SK-N-SH (cell line): ENCODE data around the gene SECTM1. TPM values are rescaled to one million over a fixed set of nuclear protein-coding genes. Genes with fewer than 3 reads are reported as not detected.

Source experiments
- CTCF ChIA-PET: fragments of 300-600, 350-600 bp; formaldehyde crosslinking; extraction: SDS; loops from one replicate; lab custom pipeline; 2021; lab: Yijun Ruan, JAX
- POLR2A ChIA-PET: fragments of 350-600 bp; sonication (Branson Sonifier 250); formaldehyde crosslinking; extraction: SDS; loops from one replicate; lab custom pipeline; 2020; ENCODE audit warnings: antibody characterized with exemption, inconsistent platforms; lab: Yijun Ruan, JAX
- DNase-seq: peaks from one replicate; pipeline ENCODE4 v3.0.0; 2012
- H2AFZ ChIP-seq: fragments of 200-600 bp; sonication (generic); 2 replicates; pipeline ENCODE4 v1.8.1; 2016; ENCODE audit warnings: antibody characterized with exemption, mild to moderate bottlenecking, low read depth
- H3F3A ChIP-seq: fragments of 200-600 bp; sonication (generic); replicated peaks from 2 replicates; pipeline ENCODE3; 2016; ENCODE audit warnings: antibody characterized with exemption, mild to moderate bottlenecking; ENCODE audit not compliant: insufficient read depth
- H3K27ac ChIP-seq, 2 experiments: fragments of 200-500 bp in 1 of 2; fragments of 200-600 bp in 1 of 2; sonication (Bioruptor generic) in 1 of 2; sonication (generic), shearing (Covaris generic) in 1 of 2; 2 replicates each; pipeline versions ENCODE4 v1.5.1 to v1.6.1; 2014 to 2016; ENCODE audit warnings: low read depth in 2 of 2, inconsistent platforms in 1 of 2, low read length in 1 of 2, mild to moderate bottlenecking in 1 of 2, mixed read lengths in 1 of 2
- H3K27me3 ChIP-seq: fragments of 200-600 bp; sonication (generic), shearing (Covaris generic); 2 replicates; pipeline ENCODE4 v1.6.1; 2016; ENCODE audit warnings: mixed run types; ENCODE audit not compliant: insufficient read depth
- H3K36me3 ChIP-seq, 2 experiments: fragments of 200-500 bp in 1 of 2; fragments of 200-600 bp in 1 of 2; sonication (Bioruptor generic) in 1 of 2; sonication (generic) in 1 of 2; replicated peaks in 1 of 2; 2 replicates each; pipeline versions ENCODE3 to v1.5.1; 2014 to 2016; ENCODE audit warnings: low read length in 1 of 2, mild to moderate bottlenecking in 1 of 2; ENCODE audit not compliant: insufficient read depth in 2 of 2, control insufficient read depth in 1 of 2
- H3K4me1 ChIP-seq, 2 experiments: fragments of 200-500 bp in 1 of 2; fragments of 200-600 bp in 1 of 2; sonication (Bioruptor generic) in 1 of 2; sonication (generic), shearing (Covaris generic) in 1 of 2; 2 replicates each; pipeline versions ENCODE4 v1.5.1 to v1.6.1; 2014 to 2016; ENCODE audit warnings: low read depth in 1 of 2, low read length in 1 of 2, mixed run types in 1 of 2; ENCODE audit not compliant: insufficient read depth in 2 of 2, control insufficient read depth in 1 of 2
- H3K4me2 ChIP-seq: fragments of 200-600 bp; sonication (generic), shearing (Covaris generic); 2 replicates; pipeline ENCODE4 v1.6.1; 2017; ENCODE audit warnings: mixed run types
- H3K4me3 ChIP-seq, 2 experiments: fragments of 200-500 bp in 1 of 2; fragments of 200-600 bp in 1 of 2; sonication (Bioruptor generic) in 1 of 2; sonication (generic), shearing (Covaris generic) in 1 of 2; 2 replicates each; pipeline versions ENCODE4 v1.5.1 to v1.8.1; 2014 to 2016; ENCODE audit warnings: low read depth in 2 of 2, inconsistent platforms in 1 of 2, low read length in 1 of 2, mild to moderate bottlenecking in 1 of 2, mixed read lengths in 1 of 2, moderate library complexity in 1 of 2
- H3K79me2 ChIP-seq: fragments of 200-600 bp; sonication (generic); 2 replicates; pipeline ENCODE4 v1.8.1; 2017; ENCODE audit warnings: mild to moderate bottlenecking; ENCODE audit not compliant: insufficient read depth
- H3K9ac ChIP-seq: fragments of 200-600 bp; sonication (generic); 2 replicates; pipeline ENCODE4 v1.6.1; 2017; ENCODE audit warnings: mixed run types
- H3K9me2 ChIP-seq: fragments of 200-600 bp; sonication (generic); 2 replicates; pipeline ENCODE4 v1.6.1; 2017; ENCODE audit warnings: mixed run types
- H3K9me3 ChIP-seq: fragments of 200-600 bp; sonication (generic); 2 replicates; pipeline ENCODE4 v1.6.1; 2017; ENCODE audit warnings: mixed run types, mild to moderate bottlenecking, moderate library complexity
- H4K20me1 ChIP-seq: fragments of 200-600 bp; sonication (generic); 2 replicates; pipeline ENCODE4 v1.6.1; 2017; ENCODE audit warnings: mild to moderate bottlenecking, mixed run types; ENCODE audit not compliant: insufficient read depth
- CHD2 ChIP-seq: fragments of 150-350 bp; IDR thresholded peaks from 2 replicates; pipeline ENCODE4 v1.6.1; 2018; ENCODE audit warnings: low read length; ENCODE audit not compliant: partially characterized antibody
- EP300 ChIP-seq, 2 experiments: IDR thresholded peaks; 2 replicates each; pipeline versions ENCODE4 v1.4.0 to v1.6.1; 2012; ENCODE audit warnings: borderline replicate concordance in 1 of 2, low read depth in 1 of 2, low read length in 1 of 2
- FOSL2 ChIP-seq: IDR thresholded peaks from 2 replicates; pipeline ENCODE4 v1.4.0; 2012; ENCODE audit warnings: low read depth, mild to moderate bottlenecking, moderate library complexity, borderline replicate concordance
- GABPA ChIP-seq: IDR thresholded peaks from 2 replicates; pipeline ENCODE4 v1.4.0; 2012; ENCODE audit warnings: low read depth, mild to moderate bottlenecking
- GATA2 ChIP-seq: sonication (generic); formaldehyde crosslinking; IDR thresholded peaks from 2 replicates; pipeline ENCODE4 v1.5.0; 2020; ENCODE audit warnings: mild to moderate bottlenecking, missing genetic modification reagents
- IRF3 ChIP-seq: fragments of 150-350 bp; IDR thresholded peaks from 2 replicates; pipeline ENCODE4 v1.6.1; 2016; ENCODE audit warnings: mild to moderate bottlenecking, low read depth, low read length
- MXI1 ChIP-seq: IDR thresholded peaks from 2 replicates; pipeline ENCODE4 v1.6.1; 2012; ENCODE audit warnings: mild to moderate bottlenecking, low read depth, low read length, improper control_type of control experiment
- NFIC ChIP-seq: IDR thresholded peaks from 2 replicates; pipeline ENCODE4 v1.4.0; 2012; ENCODE audit warnings: borderline replicate concordance
- NRF1 ChIP-seq: IDR thresholded peaks from 2 replicates; pipeline ENCODE4 v1.6.1; 2012; ENCODE audit warnings: low read depth, mild to moderate bottlenecking, low read length
- POLR2AphosphoS5 ChIP-seq: IDR thresholded peaks from 2 replicates; pipeline ENCODE4 v1.6.1; 2012; ENCODE audit warnings: low read depth, low read length
- RCOR1 ChIP-seq: fragments of 150-350 bp; IDR thresholded peaks from 2 replicates; pipeline ENCODE4 v1.6.1; 2017; ENCODE audit warnings: antibody characterized with exemption, low read length
- SIN3A ChIP-seq: IDR thresholded peaks from 2 replicates; pipeline ENCODE4 v1.6.1; 2012; ENCODE audit warnings: low read depth, mild to moderate bottlenecking, low read length, moderate library complexity, borderline replicate concordance
- TAF1 ChIP-seq: IDR thresholded peaks from 2 replicates; pipeline ENCODE4 v1.6.1; 2012; ENCODE audit warnings: low read depth, mild to moderate bottlenecking, low read length, moderate library complexity, borderline replicate concordance
- TEAD4 ChIP-seq: IDR thresholded peaks from 2 replicates; pipeline ENCODE4 v1.4.0; 2012; ENCODE audit warnings: mild to moderate bottlenecking, borderline replicate concordance; ENCODE audit not compliant: insufficient read depth
- YY1 ChIP-seq: IDR thresholded peaks from 2 replicates; pipeline ENCODE4 v1.4.0; 2012; ENCODE audit warnings: low read depth, mild to moderate bottlenecking
- WGBS: methylation state at CpG from one replicate; pipeline ENCODE4 v1.1.6; 2017; ENCODE audit warnings: low lambda C conversion rate; 5-methylcytosine and 5-hydroxymethylcytosine counted together
- polyA plus RNA-seq, 3 experiments: library from polyadenylated mRNA; depleted of rRNA; stranded (reverse); fragments of >200 nt; gene quantifications; 2 replicates each; pipeline ENCODE4 v1.2.3, GENCODE V29; 2012
- TF ChIP-seq, protein P1 (sequence below): IDR thresholded peaks from 2 replicates; pipeline ENCODE4; 2012
- TF ChIP-seq, protein P2 (sequence below): fragments of 150-350 bp; IDR thresholded peaks from 2 replicates; pipeline ENCODE4 v1.6.1; 2017; ENCODE audit warnings: antibody characterized with exemption, low read length, low read depth, borderline replicate concordance

SECTM1 gene
- polyA plus RNA-seq, 1 of the 3 experiments (the other 2 are of a cell fraction) = 3.8 TPM

DNA sequence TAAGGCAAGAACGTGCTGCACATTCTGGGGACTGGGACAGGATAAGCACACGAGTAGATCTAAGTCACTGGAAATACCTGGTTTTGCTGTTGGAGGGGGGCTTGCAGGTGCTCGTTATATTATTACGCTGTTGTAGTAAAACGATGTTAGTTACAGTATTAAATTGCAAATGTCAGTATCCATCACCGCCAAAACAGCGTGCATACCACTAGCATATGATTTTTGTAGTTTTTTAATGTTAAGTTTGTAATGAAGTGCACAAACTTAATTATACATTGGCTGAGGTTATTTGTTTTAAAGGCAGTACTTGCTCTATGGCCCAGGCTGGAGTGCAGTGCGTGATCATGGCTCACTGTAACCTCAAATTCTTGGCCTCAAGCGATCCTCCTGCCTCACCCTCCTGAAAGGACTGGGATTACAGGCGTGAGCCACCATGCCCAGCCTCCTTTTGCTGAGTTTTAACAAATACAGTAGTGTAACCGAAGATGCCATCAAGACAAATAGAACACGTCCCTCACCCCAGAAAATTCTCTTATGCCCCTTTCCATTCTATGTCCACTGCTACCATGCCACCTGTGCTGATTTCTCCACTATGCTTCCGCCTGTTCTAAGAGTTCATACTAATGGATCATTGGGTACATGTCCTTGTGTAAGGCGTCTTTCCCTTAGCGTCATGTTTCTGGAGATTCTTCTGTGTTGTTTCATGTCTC, 39.3 kb downstream of the SECTM1 start:
- Histone ChIP-seq H4K20me1 (no peaks in the 10 kb centered on the region), H3F3A (peaks cover 45% of the 10 kb centered on the region), H3K79me2 (peaks cover 5% of the 10 kb centered on the region), H3K27ac (peak overlapping the region; percentile 38 to 70; a peak in 1 of 4 replicates), H3K9me2 (no peaks in the 10 kb centered on the region), H3K9me3 (no peaks in the 10 kb centered on the region), H3K4me2 (peak overlapping the region; percentile 77; the same call in 1 of the 2 replicates), H2AFZ (no peak overlapping the region), H3K36me3 (no peaks in the 10 kb centered on the region), H3K9ac (no peak overlapping the region), H3K4me1 (peaks cover 28 to 37% of the 10 kb centered on the region in 2 experiments; a peak in 3 of 4 replicates), H3K4me3 (peak overlapping the region; percentile 41 to 50; a peak in 3 of 4 replicates), H3K27me3 (no peaks in the 10 kb centered on the region)
- CTCF ChIA-PET = interaction anchor here (0.7 to 15.1 kb wide), 5 partner anchors 27 to 488 kb away, joined by 3 to 153 read pairs (median 3); no protein-coding TSS in a partner anchor
- TF ChIP-seq, protein P1, sequence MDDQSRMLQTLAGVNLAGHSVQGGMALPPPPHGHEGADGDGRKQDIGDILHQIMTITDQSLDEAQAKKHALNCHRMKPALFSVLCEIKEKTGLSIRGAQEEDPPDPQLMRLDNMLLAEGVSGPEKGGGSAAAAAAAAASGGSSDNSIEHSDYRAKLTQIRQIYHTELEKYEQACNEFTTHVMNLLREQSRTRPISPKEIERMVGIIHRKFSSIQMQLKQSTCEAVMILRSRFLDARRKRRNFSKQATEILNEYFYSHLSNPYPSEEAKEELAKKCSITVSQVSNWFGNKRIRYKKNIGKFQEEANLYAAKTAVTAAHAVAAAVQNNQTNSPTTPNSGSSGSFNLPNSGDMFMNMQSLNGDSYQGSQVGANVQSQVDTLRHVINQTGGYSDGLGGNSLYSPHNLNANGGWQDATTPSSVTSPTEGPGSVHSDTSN = 0 out of 2 replicates have a peak, but pooled peaks have one; percentile 2
- TF ChIP-seq SIN3A (no peak), FOSL2 (no peak), EP300 (IDR thresholded peaks at IDR 0.05; ENCODE audit: borderline replicate concordance in 1 of 2, low read depth in 1 of 2, low read length in 1 of 2) (no peak), MXI1 (no peak), YY1 (no peak)
- POLR2A ChIA-PET = interaction anchor here (0.9 to 3.2 kb wide), 4 partner anchors 9 to 20 kb away, joined by 3 to 48 read pairs (median 13); partner anchors contain the start of gene CSNK1D
- WGBS = 90% methylated on average over 15 of the region's 15 CpGs
- no peak for DNase-seq

- H3K4me2 ChIP-seq = peak overlapping the region; percentile 98
- no peaks in the 10 kb centered on the region for H3K9me2 ChIP-seq
- H3K79me2 ChIP-seq = peaks cover 5% of the 10 kb centered on the region
- peak overlapping the region; percentile 91 for H3K9ac ChIP-seq
- peak; percentile 100 for DNase-seq
- H3K27ac ChIP-seq = peak overlapping the region; percentile 78 to 95
- whole genome bisulfite sequencing = 4% methylated on average over 56 of the region's 86 CpGs
- H3K4me3 ChIP-seq = peak overlapping the region; percentile 75 to 95
- H2AFZ ChIP-seq = peak overlapping the region; percentile 79
- peaks cover 44% of the 10 kb centered on the region for H3F3A ChIP-seq
- H3K27me3 ChIP-seq = no peaks in the 10 kb centered on the region
- POLR2A ChIA-PET = interaction anchor here (0.7 to 3.2 kb wide), 11 partner anchors 9 to 56 kb away, joined by 3 to 48 read pairs (median 5); partner anchors contain the start of gene CSNK1D
- peaks cover 20 to 21% of the 10 kb centered on the region in 2 experiments; a peak in 3 of 4 replicates for H3K4me1 ChIP-seq
- H4K20me1 ChIP-seq = no peaks in the 10 kb centered on the region
- no peaks in the 10 kb centered on the region for H3K36me3 ChIP-seq
- CTCF ChIA-PET = interaction anchor here (0.6 to 2.0 kb wide), 10 partner anchors 9 to 86 kb away, joined by 3 to 9 read pairs (median 4); partner anchors contain the start of gene CSNK1D
- no peaks in the 10 kb centered on the region for H3K9me3 ChIP-seq
- peak; percentile 62; the same call in 1 of the 2 replicates for TF ChIP-seq SIN3A
- TF ChIP-seq TAF1 = peak; percentile 91
- peak; percentile 98 for TF ChIP-seq POLR2AphosphoS5
- TF ChIP-seq, protein P2, sequence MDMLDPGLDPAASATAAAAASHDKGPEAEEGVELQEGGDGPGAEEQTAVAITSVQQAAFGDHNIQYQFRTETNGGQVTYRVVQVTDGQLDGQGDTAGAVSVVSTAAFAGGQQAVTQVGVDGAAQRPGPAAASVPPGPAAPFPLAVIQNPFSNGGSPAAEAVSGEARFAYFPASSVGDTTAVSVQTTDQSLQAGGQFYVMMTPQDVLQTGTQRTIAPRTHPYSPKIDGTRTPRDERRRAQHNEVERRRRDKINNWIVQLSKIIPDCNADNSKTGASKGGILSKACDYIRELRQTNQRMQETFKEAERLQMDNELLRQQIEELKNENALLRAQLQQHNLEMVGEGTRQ = peak; percentile 98
- peak; percentile 75 for TF ChIP-seq IRF3
- TF ChIP-seq RCOR1 = peak; percentile 81
- TF ChIP-seq CHD2 = peak; percentile 64
- no peak for TF ChIP-seq NFIC
- TF ChIP-seq GABPA = peak; percentile 54
- peak; percentile 14 for TF ChIP-seq YY1
- no peak for TF ChIP-seq FOSL2
- no peak for TF ChIP-seq GATA2 (CRISPR knock-in tag)
- no peak for TF ChIP-seq TEAD4
- TF ChIP-seq NRF1 = no peak
Observed at GRCh38 chr17:82292251-82293154, 41.1 kb downstream of the SECTM1 start.
